ENCODE data around the gene PTRHD1. TPM values are rescaled to one million over a fixed set of nuclear protein-coding genes. Genes with fewer than 3 reads are reported as not detected.

Gene PTRHD1
- total RNA-seq, 2 donors from 2014 or later = 13.7 to 14.2 TPM

DNA sequence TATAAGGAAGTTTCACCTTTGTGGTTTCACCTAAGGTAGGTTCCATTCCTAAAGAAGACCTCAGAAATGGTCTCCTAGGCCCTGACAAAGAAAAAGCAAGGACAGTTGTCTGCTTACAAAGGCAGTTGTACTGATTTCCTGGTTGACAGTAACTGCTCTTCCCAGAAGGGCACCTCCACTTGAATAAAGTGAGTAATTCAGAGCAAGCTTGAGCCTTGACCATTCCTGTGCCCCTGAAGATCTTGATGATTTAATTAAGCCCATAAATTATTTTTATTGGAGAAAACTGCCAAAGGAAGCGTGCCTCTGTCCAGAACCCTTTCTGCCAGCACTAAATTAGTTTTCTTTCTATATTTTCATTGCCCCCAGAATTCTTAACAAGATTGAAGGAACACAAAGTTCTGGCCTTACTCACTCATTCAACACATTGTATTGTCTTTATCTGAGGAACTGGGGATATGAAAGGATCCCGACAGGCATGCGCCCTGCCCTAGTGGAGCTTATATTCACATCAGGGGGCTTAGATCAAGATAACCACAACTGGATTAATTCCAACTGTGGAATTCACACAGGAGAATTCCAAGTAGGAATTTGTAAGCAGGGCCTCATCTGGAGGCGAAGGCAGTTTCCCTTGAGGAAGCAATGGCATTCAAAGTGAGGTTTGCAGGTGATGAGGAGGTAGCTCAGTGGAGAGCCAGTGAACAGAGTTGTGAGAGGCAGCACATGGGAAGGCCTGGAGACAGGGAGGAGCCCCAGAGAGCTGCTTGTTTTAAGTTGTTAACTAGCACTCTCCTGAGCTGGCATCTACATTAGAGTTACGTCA, 21.2 kb downstream of the PTRHD1 start:
- intact Hi-C loops (cut with DNase I) = no loop called here
- no peak for DNase-seq (ENCODE audit: low spot score)

DNA sequence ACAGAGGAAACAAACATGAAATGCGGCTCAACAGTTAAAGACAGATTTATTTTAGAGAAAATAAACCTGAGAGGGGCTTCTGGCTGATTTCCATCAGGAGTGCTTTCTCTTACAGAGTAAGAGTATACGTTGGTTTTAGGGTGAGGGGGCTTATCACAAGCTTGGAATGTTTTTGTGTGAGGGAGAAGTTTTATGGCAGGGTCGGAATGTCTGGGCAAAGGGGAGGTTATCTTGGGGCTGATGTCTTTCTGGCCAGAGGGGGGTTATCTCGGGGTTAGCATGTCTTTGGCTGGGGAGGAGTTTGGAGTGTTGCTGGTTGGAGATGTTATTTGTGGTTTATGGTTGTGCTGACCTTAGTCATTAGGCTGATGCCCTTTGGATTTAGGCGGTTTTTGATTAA, 22.1 kb downstream of the PTRHD1 start:
- no peak for DNase-seq (ENCODE audit: low spot score)
- intact Hi-C loops (cut with DNase I) = no loop called here

DNA sequence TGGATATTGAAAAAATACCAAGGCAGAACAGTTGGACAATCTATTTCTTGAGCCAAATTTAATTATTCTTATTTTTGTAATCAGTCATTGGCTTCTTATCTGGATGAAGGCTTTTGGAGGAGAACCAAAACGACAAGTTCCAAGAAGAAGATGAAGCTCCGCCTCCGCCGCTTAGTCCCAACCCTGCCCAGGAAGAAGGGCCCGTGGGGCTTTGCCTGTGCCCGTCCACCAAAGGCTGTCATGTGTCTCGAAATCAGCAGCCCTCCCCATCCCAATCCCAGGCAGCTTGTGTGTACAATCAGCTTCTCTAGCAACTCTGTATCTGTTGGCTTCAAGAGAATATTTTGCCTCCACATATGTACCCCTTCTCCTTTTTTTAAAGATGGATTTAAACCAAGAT, 24.6 kb downstream of the PTRHD1 start:
- no peak for DNase-seq (ENCODE audit: low spot score)
- intact Hi-C loops (cut with DNase I) = no loop called here

DNA sequence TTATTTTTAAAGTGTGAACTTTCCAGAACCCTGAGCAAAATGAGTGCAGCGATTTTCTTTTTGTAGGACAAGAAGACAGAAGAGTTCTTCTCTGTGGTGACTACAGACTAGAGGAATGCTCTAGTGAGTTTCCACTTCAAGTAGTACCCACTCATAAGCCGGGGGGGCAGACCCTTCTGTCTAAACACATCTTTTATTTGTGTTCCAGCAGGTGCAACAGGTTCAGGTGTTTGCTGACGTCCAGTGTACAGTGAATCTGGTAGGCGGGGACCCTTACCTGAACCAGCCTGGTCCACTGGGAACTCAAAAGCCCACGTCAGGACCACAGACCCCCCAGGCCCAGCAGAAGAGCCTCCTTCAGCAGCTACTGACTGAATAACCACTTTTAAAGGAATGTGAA, 25.2 kb downstream of the PTRHD1 start:
- intact Hi-C loops (cut with DNase I) = no loop called here
- no peak for DNase-seq (ENCODE audit: low spot score)

DNA sequence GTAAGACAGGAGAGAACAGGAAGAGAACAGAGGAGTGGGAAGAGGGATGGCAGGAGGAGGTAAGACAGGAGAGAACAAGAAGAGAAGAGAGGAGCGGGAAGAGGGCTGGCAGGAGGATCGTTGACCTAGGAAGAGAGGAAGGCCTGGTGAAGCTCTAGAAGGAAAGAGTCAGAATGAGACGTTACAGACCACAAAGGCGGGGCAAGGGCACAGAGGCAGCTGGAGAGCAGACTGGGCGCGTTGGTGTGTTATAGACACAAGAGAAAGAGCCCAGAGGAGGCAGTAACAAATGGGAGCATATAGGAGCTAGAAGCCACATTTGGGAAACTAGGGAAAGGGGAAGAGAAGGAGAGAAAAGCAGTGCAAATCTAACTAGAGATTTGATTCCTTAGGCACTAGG, 26.6 kb downstream of the PTRHD1 start:
- no peak for DNase-seq (ENCODE audit: low spot score)
- intact Hi-C loops (cut with DNase I) = no loop called here

DNA sequence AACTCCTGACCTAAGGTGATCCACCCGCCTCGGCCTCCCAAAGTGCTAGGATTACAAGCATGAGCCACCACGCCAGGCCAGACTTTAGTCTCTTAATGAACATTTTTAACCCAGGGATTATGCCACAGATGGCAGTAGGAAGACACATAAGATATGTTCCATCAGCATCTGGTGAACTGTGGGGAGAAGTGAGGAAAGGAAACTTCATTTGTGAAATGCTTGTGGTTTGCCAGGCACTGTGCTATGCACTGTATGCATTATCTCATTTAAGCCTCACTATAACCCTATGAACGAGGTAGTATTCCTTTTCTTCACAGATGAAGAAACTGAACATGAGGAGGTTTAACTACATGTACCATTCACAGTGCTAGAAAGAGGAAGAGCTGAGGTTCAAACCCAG, 29.3 kb downstream of the PTRHD1 start:
- intact Hi-C loops (cut with DNase I) = no loop called here
- no peak for DNase-seq (ENCODE audit: low spot score)

DNA sequence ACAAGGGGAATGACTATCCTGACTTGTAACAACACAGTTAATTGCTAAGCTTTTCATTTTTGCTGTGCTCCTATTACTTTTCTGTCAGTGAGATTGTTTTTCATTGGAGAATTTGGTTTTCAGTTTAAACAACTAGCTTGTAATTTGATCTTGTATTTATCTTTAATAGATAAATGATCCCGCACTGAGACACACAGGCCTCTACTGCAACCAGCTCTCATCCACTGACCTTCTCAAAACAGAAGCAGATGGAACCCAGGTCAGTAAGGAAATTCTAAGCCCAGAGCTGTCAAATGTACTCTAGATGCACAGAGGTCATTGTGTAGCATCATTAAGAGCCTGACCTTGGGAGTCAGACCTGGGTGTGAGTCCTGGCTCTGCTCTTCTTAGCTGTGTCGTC, 30.7 kb downstream of the PTRHD1 start:
- intact Hi-C loops (cut with DNase I) = no loop called here
- no peak for DNase-seq (ENCODE audit: low spot score)

DNA sequence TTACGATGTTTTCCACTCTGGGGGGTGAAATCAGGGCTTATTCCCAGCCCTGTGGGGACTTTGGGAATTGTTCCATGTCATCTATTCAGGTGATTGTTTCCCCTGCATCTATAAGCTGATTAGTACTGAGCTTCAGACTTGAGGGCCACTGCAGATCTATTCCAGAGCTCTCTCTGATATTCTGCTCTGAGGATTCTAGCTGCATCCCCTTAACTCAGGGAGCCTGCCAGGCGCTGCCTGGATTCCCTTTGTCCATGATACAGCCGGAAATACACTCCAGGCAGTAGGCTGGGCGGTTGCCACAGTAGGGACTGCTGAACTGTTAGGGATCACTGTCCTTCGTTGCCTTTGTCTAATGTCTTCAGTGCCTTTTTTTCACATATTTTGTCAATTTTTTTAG, 31.3 kb downstream of the PTRHD1 start:
- intact Hi-C loops (cut with DNase I) = no loop called here
- no peak for DNase-seq (ENCODE audit: low spot score)

DNA sequence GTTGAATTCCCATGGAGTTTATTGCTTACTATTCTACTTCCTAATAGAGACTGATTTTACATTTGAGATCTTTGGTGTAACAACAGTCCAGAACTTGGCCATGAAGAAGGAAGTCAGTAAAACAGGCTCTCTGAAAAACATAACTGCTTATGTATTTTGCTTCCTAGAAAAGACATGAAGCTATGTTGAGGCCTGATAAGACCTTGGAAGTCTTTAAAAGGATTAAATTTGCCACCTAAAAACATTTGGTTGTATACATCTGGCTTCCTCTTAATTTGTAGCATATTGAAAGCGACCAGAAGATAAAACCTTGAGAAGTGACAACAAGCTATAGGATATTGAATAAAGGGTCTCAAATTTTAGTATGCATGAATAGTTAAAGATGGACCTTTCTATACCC, 36.4 kb downstream of the PTRHD1 start:
- no peak for DNase-seq (ENCODE audit: low spot score)
- intact Hi-C loops (cut with DNase I) = no loop called here

DNA sequence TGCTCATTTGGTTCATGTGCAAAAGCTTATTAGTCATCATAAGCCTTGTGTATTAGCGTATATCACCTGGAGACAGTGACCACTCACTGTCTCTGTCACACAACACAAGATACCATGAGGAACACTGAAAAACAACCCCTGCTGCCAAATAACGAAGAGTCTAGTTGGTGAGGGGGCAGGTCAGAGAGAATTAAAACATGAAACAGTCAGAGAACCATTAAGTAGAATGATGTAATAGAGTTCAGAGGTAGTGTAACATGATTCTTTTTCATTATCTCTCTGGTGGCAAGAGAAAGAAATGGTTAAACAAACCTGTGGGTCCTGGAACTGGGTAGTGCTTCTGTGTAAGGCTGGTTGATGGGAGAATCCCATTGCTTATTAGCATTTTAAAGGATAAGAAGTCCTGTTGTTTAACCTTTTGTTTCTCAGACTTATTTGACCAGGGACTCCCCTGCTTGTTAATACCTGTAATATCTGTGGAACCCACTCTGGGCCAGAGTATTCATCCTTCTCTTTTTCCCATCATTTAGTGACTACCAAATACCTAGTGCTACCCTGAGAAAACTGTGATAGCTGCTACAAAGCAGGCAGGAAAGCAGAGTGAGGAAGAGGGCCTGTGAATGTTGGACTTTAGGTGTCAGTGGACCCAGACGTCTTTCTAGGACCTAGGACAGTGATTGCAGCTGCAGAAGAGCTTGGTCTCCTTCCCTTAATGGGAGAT, 38.0 kb downstream of the PTRHD1 start:
- no peak for DNase-seq (ENCODE audit: low spot score)
- intact Hi-C loops (cut with DNase I) = no loop called here

DNA sequence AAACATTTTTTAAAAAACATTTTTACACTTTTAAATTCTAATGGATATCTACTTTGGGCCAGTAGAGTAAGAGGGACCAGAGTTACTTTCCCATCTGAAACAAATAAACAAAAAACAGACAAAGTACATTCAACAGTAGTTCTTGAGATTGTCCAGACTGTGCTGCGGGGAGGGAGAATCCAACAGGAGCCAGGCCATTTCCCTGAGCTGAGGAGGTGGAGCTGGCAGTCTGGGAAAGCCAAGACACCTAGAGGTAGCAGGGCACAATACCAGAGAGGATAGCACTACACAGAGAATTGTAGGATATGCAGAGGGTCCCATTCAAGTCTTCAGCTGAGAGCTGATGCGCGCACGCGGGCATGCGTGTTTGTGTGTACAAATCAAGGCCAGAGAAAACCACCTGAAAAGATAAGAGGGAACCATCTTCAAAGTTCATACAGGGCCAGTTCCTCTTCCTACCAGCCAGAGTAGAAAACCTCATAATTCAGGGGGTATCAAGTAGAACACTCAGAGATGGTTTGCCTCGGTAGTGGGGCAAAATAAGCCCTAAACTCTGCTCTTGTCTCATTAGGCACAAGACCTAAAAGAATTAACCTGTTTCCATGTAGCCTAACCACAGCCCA, 44.0 kb downstream of the PTRHD1 start:
- intact Hi-C loops (cut with DNase I) = no loop called here

DNA sequence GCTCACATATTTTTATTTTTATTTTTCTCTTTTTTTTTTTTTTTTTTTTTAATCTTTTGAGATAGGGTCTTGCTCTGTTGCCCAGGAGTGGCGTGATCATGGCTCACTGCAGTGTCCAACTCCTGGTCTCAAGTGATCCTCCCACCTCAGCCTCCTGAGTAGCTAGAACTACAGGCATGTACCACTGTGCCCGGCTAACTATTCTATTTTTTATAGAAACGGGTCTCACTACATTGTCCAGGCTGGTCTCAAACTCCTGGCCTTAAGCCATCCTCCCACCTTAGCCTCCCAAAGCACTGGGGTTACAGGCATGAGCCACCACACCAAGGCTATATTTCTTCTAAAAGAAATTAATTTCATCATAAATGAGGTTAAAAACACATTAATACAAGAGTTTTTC, 45.9 kb downstream of the PTRHD1 start:
- intact Hi-C loops (cut with DNase I) = loop anchor here in 1 of 2 donors (2.0 kb wide), 1 partner anchor 64 kb away; no protein-coding TSS in a partner anchor

More for the DNA sequence above, 44.0 kb downstream of the PTRHD1 start:
- no peak for DNase-seq (ENCODE audit: low spot score)

DNA sequence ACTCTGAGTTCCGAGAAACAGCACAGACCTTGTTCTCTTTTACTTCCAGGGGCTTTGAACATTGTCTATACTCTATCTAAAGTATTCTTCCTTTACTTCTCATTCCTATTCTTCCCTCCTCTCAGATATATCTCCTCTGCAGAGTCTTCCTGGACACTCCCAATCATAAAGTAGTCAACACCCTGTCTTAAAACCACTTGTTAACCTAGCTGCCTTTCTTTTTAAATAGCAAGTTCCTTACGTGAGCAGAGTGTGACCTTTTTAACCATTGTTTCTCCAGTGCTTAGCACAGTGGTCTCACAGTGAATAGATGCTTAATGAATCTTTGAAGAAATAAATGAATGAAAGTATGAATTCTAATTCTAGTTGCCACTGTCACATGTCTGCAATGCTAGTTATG, 47.4 kb downstream of the PTRHD1 start:
- intact Hi-C loops (cut with DNase I) = loop anchor here in 1 of 2 donors (2.0 kb wide), 1 partner anchor 63 kb away; no protein-coding TSS in a partner anchor
- no peak for DNase-seq (ENCODE audit: low spot score)

More for the DNA sequence above, 45.9 kb downstream of the PTRHD1 start:
- no peak for DNase-seq (ENCODE audit: low spot score)

DNA sequence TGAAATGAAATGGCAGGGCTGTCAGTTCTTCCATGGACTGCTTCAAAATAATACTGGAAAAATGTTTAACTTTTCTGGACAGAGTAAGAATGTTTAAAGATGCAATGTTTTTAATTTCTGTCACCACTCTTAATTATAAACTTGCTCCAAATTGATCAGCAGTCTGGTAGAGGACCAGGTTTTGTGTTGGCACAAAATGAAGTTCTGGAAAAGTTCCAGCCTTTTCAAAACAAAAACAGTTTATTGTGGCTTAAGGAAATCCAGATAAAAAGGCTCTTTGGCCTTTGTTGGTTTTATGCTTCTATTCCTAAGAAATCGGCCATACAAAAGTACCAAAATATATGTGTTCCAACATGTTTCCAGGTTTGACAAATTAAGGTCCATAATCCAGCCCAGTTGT, 48.8 kb downstream of the PTRHD1 start:
- intact Hi-C loops (cut with DNase I) = no loop called here

DNA sequence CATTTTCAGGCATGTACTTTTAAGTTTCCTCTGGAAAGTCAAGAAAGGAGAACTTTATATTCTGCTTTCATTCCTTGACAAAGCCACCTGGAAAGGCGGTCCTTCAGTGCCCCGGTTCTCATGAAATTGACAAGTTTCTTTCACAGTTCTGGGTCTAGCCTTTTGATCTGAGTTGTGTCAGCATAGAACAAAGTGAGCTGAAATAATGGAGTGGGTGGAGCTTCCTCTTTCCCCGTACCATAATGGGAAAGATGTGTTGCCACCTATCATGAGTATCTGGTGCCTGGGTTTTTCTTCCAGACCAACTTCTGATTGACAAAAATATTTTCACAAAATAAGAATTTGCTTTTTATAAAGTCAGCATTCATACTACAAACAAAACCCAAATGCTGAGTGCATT, 49.3 kb downstream of the PTRHD1 start:
- no peak for DNase-seq (ENCODE audit: low spot score)
- intact Hi-C loops (cut with DNase I) = no loop called here

More for the DNA sequence above, 48.8 kb downstream of the PTRHD1 start:
- DNase-seq (ENCODE audit: low spot score) = no peak

DNA sequence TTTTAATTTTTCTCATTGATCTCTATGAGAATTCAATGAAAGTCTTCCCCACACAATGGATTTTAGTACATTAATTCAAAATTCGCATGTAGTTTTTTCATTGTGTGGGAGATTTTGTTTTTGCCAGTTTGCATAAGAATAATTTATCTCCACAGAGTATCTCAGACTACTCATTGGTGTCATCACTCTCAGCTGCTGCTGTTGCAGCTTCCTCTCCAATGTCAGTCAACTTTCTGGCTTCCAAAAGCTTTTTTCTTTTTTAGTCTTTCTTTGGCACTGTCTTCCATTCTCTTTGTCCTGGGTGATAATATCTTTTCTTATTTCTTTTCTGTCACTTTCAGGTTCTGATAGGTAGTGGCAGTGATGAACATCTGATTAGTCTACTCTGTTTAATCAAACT, 50.5 kb downstream of the PTRHD1 start:
- no peak for DNase-seq (ENCODE audit: low spot score)

DNA sequence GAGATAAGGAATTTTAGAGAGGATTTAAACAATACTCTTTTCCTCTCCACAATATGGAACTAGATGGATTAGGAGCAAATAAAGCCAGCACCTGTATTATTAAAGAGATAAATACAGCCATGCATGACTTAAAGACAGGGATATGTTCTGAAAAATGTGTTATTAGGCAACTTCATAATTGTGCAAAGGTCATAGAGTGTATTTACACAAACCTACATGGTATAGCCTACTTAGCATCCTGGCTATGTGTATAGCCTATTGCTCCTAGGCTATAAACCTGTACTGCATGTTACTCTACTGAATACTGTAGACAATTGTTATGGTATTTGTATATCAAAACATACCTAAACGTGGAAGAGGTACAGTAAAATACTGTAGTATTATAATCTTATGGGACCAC, 53.0 kb downstream of the PTRHD1 start:
- intact Hi-C loops (cut with DNase I) = no loop called here
- DNase-seq (ENCODE audit: low spot score) = no peak

More for the DNA sequence above, 50.5 kb downstream of the PTRHD1 start:
- intact Hi-C loops (cut with DNase I) = no loop called here
